Dermis blood vessel endothelial cell (primary cell): ENCODE data around the gene JARID2. TPM values are rescaled to one million over a fixed set of nuclear protein-coding genes. Genes with fewer than 3 reads are reported as not detected.

Experiments used
- DNase-seq: peaks from one replicate; pipeline ENCODE4 v3.0.0; 2010
- total RNA-seq: library from RNA; depleted of rRNA; stranded (reverse); fragments of >200 nt; gene quantifications from 2 replicates; pipeline ENCODE4 v1.2.3, GENCODE V29; 2014

Gene JARID2
- total RNA-seq, 1 donor from 2014 or later: 15.3 TPM

GRCh38 chr6:15382712-15383111 is 136.8 kb downstream of the JARID2 start:
- no peak for DNase-seq

- DNase-seq: no peak
These were observed 139.0 kb downstream of the JARID2 start for GRCh38 chr6:15384901-15385300.

GRCh38 chr6:15385521-15385920 is 139.7 kb downstream of the JARID2 start:
- DNase-seq: no peak

- DNase-seq: no peak
These were observed 140.4 kb downstream of the JARID2 start for GRCh38 chr6:15386110-15386755.

GRCh38 chr6:15386756-15387112 is 140.9 kb downstream of the JARID2 start:
- DNase-seq: no peak

- no peak for DNase-seq
These were observed 141.2 kb downstream of the JARID2 start for GRCh38 chr6:15387118-15387517.

- DNase-seq: no peak
These were observed 143.4 kb downstream of the JARID2 start for GRCh38 chr6:15389084-15389764.

GRCh38 chr6:15389765-15390723 is 144.2 kb downstream of the JARID2 start:
- DNase-seq: peak; percentile 78

GRCh38 chr6:15391500-15391899 is 145.6 kb downstream of the JARID2 start:
- DNase-seq: no peak

GRCh38 chr6:15392182-15392581 is 146.3 kb downstream of the JARID2 start:
- DNase-seq: no peak

- no peak for DNase-seq
These were observed 147.7 kb downstream of the JARID2 start for GRCh38 chr6:15393605-15394004.

GRCh38 chr6:15395087-15395486 is 149.2 kb downstream of the JARID2 start:
- no peak for DNase-seq

- DNase-seq: no peak
These were observed 150.9 kb downstream of the JARID2 start for GRCh38 chr6:15396808-15397207.

- DNase-seq: no peak
These were observed 152.9 kb downstream of the JARID2 start for GRCh38 chr6:15398633-15399275.

- DNase-seq: peak; percentile 73
These were observed 154.0 kb downstream of the JARID2 start for GRCh38 chr6:15399641-15400470.

- DNase-seq: peak; percentile 43
These were observed 154.7 kb downstream of the JARID2 start for GRCh38 chr6:15400572-15401004.

GRCh38 chr6:15401120-15401519 is 155.3 kb downstream of the JARID2 start:
- no peak for DNase-seq

GRCh38 chr6:15401769-15402250 is 155.9 kb downstream of the JARID2 start:
- DNase-seq: no peak

- no peak for DNase-seq
These were observed 156.7 kb downstream of the JARID2 start for GRCh38 chr6:15402406-15403045.

GRCh38 chr6:15403094-15403755 is 157.4 kb downstream of the JARID2 start:
- no peak for DNase-seq

- no peak for DNase-seq
These were observed 158.8 kb downstream of the JARID2 start for GRCh38 chr6:15404685-15404980.
